ENCODE results near the gene WFDC1. TPM values are rescaled to one million over a fixed set of nuclear protein-coding genes. Genes with fewer than 3 reads are reported as not detected.

WFDC1 gene
- total and polyA plus RNA-seq, 2 donors (not counting 3 experiments of a cell fraction or from before 2014, with no cell fraction given): not detected

DNA sequence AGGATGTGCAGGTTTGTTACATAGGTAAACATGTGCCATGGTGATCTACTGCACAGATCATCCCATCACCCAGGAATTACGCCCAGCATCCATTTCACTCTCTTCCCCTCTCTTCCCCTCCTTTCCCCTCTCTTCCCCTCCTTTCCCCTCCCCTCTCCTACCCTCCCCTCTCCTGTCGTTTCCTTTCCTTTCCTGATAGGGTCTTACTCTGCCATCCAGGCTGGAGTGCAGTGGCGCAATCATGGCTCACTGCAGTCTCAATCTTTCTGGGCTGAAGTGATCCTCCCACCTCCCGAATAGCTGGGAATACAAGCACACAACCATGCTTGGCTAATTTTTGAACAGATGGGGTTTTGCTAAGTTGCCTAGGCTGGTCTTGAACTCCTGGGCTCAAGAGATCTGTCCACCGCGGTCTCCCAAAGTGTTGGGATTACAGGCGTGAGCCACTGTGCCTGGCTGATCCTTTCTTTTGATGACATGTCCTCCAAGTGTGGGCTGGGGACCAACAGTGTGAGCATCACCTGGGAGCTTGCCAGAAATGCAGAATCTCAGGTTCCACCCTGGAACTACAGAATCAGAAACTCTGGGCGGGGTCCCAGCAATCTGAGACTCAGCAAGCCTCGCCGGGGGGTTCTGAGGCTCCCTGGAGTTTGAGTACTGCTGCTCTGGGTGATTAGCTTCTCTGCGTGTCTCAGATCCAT, 84.5 kb downstream of the WFDC1 start:
- no peak overlapping the region for H3K4me2 ChIP-seq (ENCODE audit: insufficient read depth, low read length)
- no TSS peak for BruUV-seq (replicated peaks)
- no peaks in the 10 kb centered on the region for H4K20me1 ChIP-seq (replicated peaks; ENCODE audit: control insufficient read depth, extremely low read depth, insufficient read depth, low read length)
- DNase-seq (ENCODE audit: low read depth, low spot score) (no peak), FAIRE-seq (no peak)
- intact Hi-C loops (cut with micrococcal nuclease) (no loop called here), dilution Hi-C loops (cut with MboI; ENCODE audit: extremely low pct_ligation_motif_present, low sequenced_read_pairs) (no loop called here)
- no peaks in the 10 kb centered on the region for H3K9me1 ChIP-seq (replicated peaks; ENCODE audit: control insufficient read depth, extremely low read depth, insufficient read depth, low read length)
- no peaks in the 10 kb centered on the region for H3K27me3 ChIP-seq (ENCODE audit: control insufficient read depth in 2 of 2, insufficient read depth in 2 of 2, low read length in 2 of 2)
- no peaks in the 10 kb centered on the region for H3K36me3 ChIP-seq (ENCODE audit: control insufficient read depth in 2 of 2, extremely low read depth in 1 of 2, insufficient read depth in 2 of 2, low read length in 2 of 2)
- POLR2A ChIA-PET: no interaction called here
- no peak overlapping the region for H2AFZ ChIP-seq (ENCODE audit: low read depth, low read length)
- H3K79me2 ChIP-seq (ENCODE audit: control insufficient read depth, insufficient read depth, low read length): no peaks in the 10 kb centered on the region
- no peak overlapping the region for H3K9ac ChIP-seq (replicated peaks; ENCODE audit: extremely low read depth, insufficient read depth, low read length)
- CTCF ChIA-PET: no interaction called here
- H3K27ac ChIP-seq (ENCODE audit: insufficient read depth, low read depth, low read length): no peak overlapping the region
- TF ChIP-seq, protein P1, sequence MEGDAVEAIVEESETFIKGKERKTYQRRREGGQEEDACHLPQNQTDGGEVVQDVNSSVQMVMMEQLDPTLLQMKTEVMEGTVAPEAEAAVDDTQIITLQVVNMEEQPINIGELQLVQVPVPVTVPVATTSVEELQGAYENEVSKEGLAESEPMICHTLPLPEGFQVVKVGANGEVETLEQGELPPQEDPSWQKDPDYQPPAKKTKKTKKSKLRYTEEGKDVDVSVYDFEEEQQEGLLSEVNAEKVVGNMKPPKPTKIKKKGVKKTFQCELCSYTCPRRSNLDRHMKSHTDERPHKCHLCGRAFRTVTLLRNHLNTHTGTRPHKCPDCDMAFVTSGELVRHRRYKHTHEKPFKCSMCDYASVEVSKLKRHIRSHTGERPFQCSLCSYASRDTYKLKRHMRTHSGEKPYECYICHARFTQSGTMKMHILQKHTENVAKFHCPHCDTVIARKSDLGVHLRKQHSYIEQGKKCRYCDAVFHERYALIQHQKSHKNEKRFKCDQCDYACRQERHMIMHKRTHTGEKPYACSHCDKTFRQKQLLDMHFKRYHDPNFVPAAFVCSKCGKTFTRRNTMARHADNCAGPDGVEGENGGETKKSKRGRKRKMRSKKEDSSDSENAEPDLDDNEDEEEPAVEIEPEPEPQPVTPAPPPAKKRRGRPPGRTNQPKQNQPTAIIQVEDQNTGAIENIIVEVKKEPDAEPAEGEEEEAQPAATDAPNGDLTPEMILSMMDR (IDR thresholded peaks at IDR 0.05; ENCODE audit: extremely low read depth in 1 of 2, insufficient read depth in 1 of 2, low read depth in 1 of 2, low read length in 2 of 2): no peak
- TF ChIP-seq EZH2 (IDR thresholded peaks at IDR 0.05; ENCODE audit: borderline replicate concordance, low read depth, low read length, severe bottlenecking) (no peak), POLR2AphosphoS5 (IDR thresholded peaks at IDR 0.05; ENCODE audit: insufficient read depth, low read depth, low read length) (no peak), POLR2A (IDR thresholded peaks at IDR 0.05; ENCODE audit: low read depth, low read length) (no peak)
- H3K4me1 ChIP-seq (ENCODE audit: control insufficient read depth, extremely low read depth, insufficient read depth, low read length): no peaks in the 10 kb centered on the region
- no peak overlapping the region for H3K4me3 ChIP-seq (replicated peaks in 1 of 3; ENCODE audit: insufficient read depth in 1 of 3, low read depth in 1 of 3, low read length in 3 of 3)
- no peaks in the 10 kb centered on the region for H3K9me3 ChIP-seq (replicated peaks; ENCODE audit: control insufficient read depth, insufficient read depth, low read length)

Small RNA genes within 50 kb of the gene (small RNA-seq; reads per million reads assigned to genes)
- not detected for gene RNA5SP433 (ENCODE audit: insufficient read depth, insufficient read length, low read depth, low replicate concordance)

Other genes with a start within 250 kb of the WFDC1 start
- gene MBTPS1, start 177.9 kb upstream of the WFDC1 start, total RNA-seq: 93.0 and 99.6 TPM in 2 replicates
- gene MBTPS1, start 177.9 kb upstream of the WFDC1 start, polyA plus RNA-seq: 63.9 and 82.3 TPM in 2 replicates
- gene HSDL1, start 149.7 kb upstream of the WFDC1 start, total RNA-seq: 26.1 and 27.9 TPM in 2 replicates
- 15.7 and 19.9 TPM in 2 replicates for gene HSDL1, start 149.7 kb upstream of the WFDC1 start, polyA plus RNA-seq
- not detected in 2 replicates for gene DNAAF1, start 149.6 kb upstream of the WFDC1 start, total RNA-seq
- gene DNAAF1, start 149.6 kb upstream of the WFDC1 start, polyA plus RNA-seq: 0.01 TPM in 1 of 2 replicates, not detected in the other
- gene TAF1C, start 107.8 kb upstream of the WFDC1 start, total RNA-seq: 57.2 and 62.3 TPM in 2 replicates
- gene TAF1C, start 107.8 kb upstream of the WFDC1 start, polyA plus RNA-seq: 74.2 and 77.6 TPM in 2 replicates
- gene ADAD2, start 103.7 kb upstream of the WFDC1 start, total RNA-seq: not detected in 2 replicates
- gene ADAD2, start 103.7 kb upstream of the WFDC1 start, polyA plus RNA-seq: 0.04 and 0.10 TPM in 2 replicates
- not detected in 2 replicates for gene KCNG4, start 54.9 kb upstream of the WFDC1 start, total RNA-seq
- gene KCNG4, start 54.9 kb upstream of the WFDC1 start, polyA plus RNA-seq: not detected in 2 replicates
- gene ATP2C2, start 73.7 kb downstream of the WFDC1 start, total RNA-seq: not detected in 2 replicates
- not detected in 2 replicates for gene ATP2C2, start 73.7 kb downstream of the WFDC1 start, polyA plus RNA-seq
- gene MEAK7, start 209.8 kb downstream of the WFDC1 start, total RNA-seq: 19.3 and 22.7 TPM in 2 replicates
- gene MEAK7, start 209.8 kb downstream of the WFDC1 start, polyA plus RNA-seq: 16.2 and 17.9 TPM in 2 replicates